GM20000 (cell line): Measurements from ENCODE around the gene MSLN.

Source experiments
- DNase-seq: peaks from one replicate; pipeline ENCODE4 v3.0.0; 2012; ENCODE audit warnings: low spot score
- CTCF ChIP-seq: IDR thresholded peaks from 2 replicates; pipeline ENCODE4 v1.5.1; 2012; ENCODE audit warnings: mild to moderate bottlenecking, control low read depth; ENCODE audit errors: extremely low read depth, missing control alignments

MSLN gene

GRCh38 chr16:715477-716199 lies 44.9 kb upstream of the MSLN start:
- peak; percentile 31 for TF ChIP-seq CTCF
- DNase-seq = peak; percentile 69

- TF ChIP-seq CTCF = no peak
- no peak for DNase-seq
These were observed 44.4 kb upstream of the MSLN start for GRCh38 chr16:716200-716568.

GRCh38 chr16:716768-717325 lies 43.7 kb upstream of the MSLN start:
- no peak for DNase-seq
- no peak for TF ChIP-seq CTCF

GRCh38 chr16:717450-718245 lies 42.9 kb upstream of the MSLN start:
- DNase-seq = no peak
- no peak for TF ChIP-seq CTCF

GRCh38 chr16:718389-718788 lies 42.1 kb upstream of the MSLN start:
- no peak for DNase-seq
- no peak for TF ChIP-seq CTCF

GRCh38 chr16:718922-719321 lies 41.6 kb upstream of the MSLN start:
- no peak for DNase-seq
- TF ChIP-seq CTCF = no peak

- TF ChIP-seq CTCF = no peak
- no peak for DNase-seq
These were observed 40.6 kb upstream of the MSLN start for GRCh38 chr16:719815-720446.
